ENCODE results near the gene NPM3. TPM values are rescaled to one million over a fixed set of nuclear protein-coding genes. Genes with fewer than 3 reads are reported as not detected.
A peak's percentile ranks its signal among the peaks of the same experiment; 100 is the strongest.

NPM3 gene
- total and polyA plus RNA-seq, 2 of the 8 experiments (the other 6 are each of a cell fraction or from before 2014, with no cell fraction given), result 127 to 175 TPM

- Histone ChIP-seq H2BK5ac (ENCODE audit: low read depth, low read length) (no peak overlapping the region), H3K4me1 (replicated peaks in 1 of 4; ENCODE audit: control insufficient read depth in 3 of 4, insufficient read depth in 4 of 4, low read length in 3 of 4) (peaks cover 14 to 25% (median 21%) of the 10 kb centered on the region in 4 experiments), H3K9me3 (ENCODE audit: insufficient read depth in 2 of 2, low read depth in 1 of 2, low read length in 1 of 2) (no peaks in the 10 kb centered on the region), H2BK120ac (replicated peaks; ENCODE audit: low read depth, low read length) (no peak overlapping the region), H3K23me2 (ENCODE audit: low read depth, low read length) (no peaks in the 10 kb centered on the region), H4K8ac (ENCODE audit: extremely low read depth, insufficient read depth, low read length) (no peak overlapping the region; the same call in none of the 2 replicates), H3K14ac (ENCODE audit: insufficient read length) (no peak overlapping the region), H2BK15ac (ENCODE audit: low read length) (no peak overlapping the region; the same call in 1 of the 2 replicates), H2BK12ac (ENCODE audit: low read depth, low read length) (no peak overlapping the region), H3K79me2 (ENCODE audit: control insufficient read depth in 1 of 2, insufficient read depth in 2 of 2, low read length in 2 of 2) (no peaks in the 10 kb centered on the region), H3K4me2 (ENCODE audit: insufficient read depth in 1 of 2, low read depth in 2 of 2, low read length in 2 of 2) (no peak overlapping the region), H2AFZ (ENCODE audit: low read length) (no peak overlapping the region), H3K27me3 (replicated peaks in 1 of 4; ENCODE audit: control insufficient read depth in 3 of 4, extremely low read depth in 1 of 4, insufficient read depth in 3 of 4, low read length in 3 of 4) (peaks cover 16 to 36% (median 32%) of the 10 kb centered on the region in 4 experiments), H2AK5ac (ENCODE audit: low read depth, low read length) (no peak overlapping the region), H4K20me1 (replicated peaks in 1 of 2; ENCODE audit: control insufficient read depth in 1 of 2, insufficient read depth in 2 of 2, low read length in 2 of 2) (peaks cover 0 to 3% of the 10 kb centered on the region in 2 experiments), H3K79me1 (ENCODE audit: low read depth, low read length) (no peaks in the 10 kb centered on the region), H3K27ac (ENCODE audit: low read depth, low read length) (no peak overlapping the region), H3K23ac (ENCODE audit: insufficient read length) (no peak overlapping the region), H4K5ac (ENCODE audit: insufficient read length, low read depth, low read length) (no peak overlapping the region), H3K36me3 (ENCODE audit: control insufficient read depth in 2 of 4, insufficient read depth in 4 of 4, low read length in 3 of 4) (no peaks in the 10 kb centered on the region), H3K56ac (replicated peaks; ENCODE audit: insufficient read length, low read depth, low read length) (no peak overlapping the region), H3K4me3 (ENCODE audit: extremely low read depth in 1 of 4, insufficient read depth in 2 of 4, low read depth in 3 of 4, low read length in 4 of 4) (no peak overlapping the region), H3K18ac (ENCODE audit: extremely low read depth, low read length) (no peak overlapping the region), H3K9ac (replicated peaks in 1 of 4; ENCODE audit: extremely low read depth in 1 of 4, low read depth in 3 of 4, low read length in 3 of 4) (no peak overlapping the region), H4K91ac (replicated peaks; ENCODE audit: insufficient read length, low read length) (no peak overlapping the region), H3K4ac (replicated peaks; ENCODE audit: insufficient read length, low read depth, low read length) (no peak overlapping the region), H2BK20ac (ENCODE audit: low read length) (no peak overlapping the region)
- no peak for FAIRE-seq
- no peak for DNase-seq (ENCODE audit: low read depth in 1 of 2, low spot score in 2 of 2)
- TF ChIP-seq JUN (IDR thresholded peaks at IDR 0.05; ENCODE audit: low read depth, low read length) (no peak), ATF2 (IDR thresholded peaks at IDR 0.05; ENCODE audit: low read length) (no peak), SUZ12 (IDR thresholded peaks at IDR 0.05; ENCODE audit: low read length) (no peak), CTCF (IDR thresholded peaks at IDR 0.05; ENCODE audit: control extremely low read depth in 1 of 3, insufficient read depth in 1 of 3, low read depth in 1 of 3, low read length in 3 of 3) (peak; percentile 24 to 52 (median 36); a peak in 3 of 4 replicates), RAD21 (IDR thresholded peaks at IDR 0.05 in 1 of 2, conservative IDR thresholded peaks at IDR 0.05 in 1 of 2; ENCODE audit: low read depth in 2 of 2, low read length in 2 of 2) (peak in 1 of 2 experiments; percentile 41; a peak in 1 of 4 replicates)
- WGBS, 2 experiments (ENCODE audit: extremely low coverage in 1 of 2, insufficient coverage in 1 of 2, insufficient read length in 1 of 2, insufficient replicate concordance in 2 of 2, low coverage in 1 of 2, low lambda C conversion rate in 2 of 2, missing lambda C conversion rate in 1 of 2), result 85% methylated on average over 5 of the region's 5 CpGs; no CpG with 5 or more reads in 1 of the 2 experiments
- ChIA-PET POLR2A (ENCODE audit: partially characterized antibody) (interaction anchor here (0.9 to 1.7 kb wide), 5 partner anchors 10 to 557 kb away, joined by 3 to 6 read pairs (median 3); partner anchors contain the start of gene NPM3), CTCF (ENCODE audit: partially characterized antibody) (interaction anchor here (0.6 to 9.2 kb wide), 12 partner anchors 9 to 595 kb away, joined by 3 to 100 read pairs (median 4); partner anchors contain the start of gene NPM3)
These were observed 13.6 kb downstream of the NPM3 start for GRCh38 chr10:101769541-101770180.

Measured in H1 (cell line).